H9 (cell line): ENCODE measurements around the gene LRRC7. TPM values are rescaled to one million over a fixed set of nuclear protein-coding genes. Genes with fewer than 3 reads are reported as not detected.

Experiments used
- DNase-seq: peaks from one replicate; pipeline ENCODE4 v3.0.0-alpha.2; 2017
- H2AFZ ChIP-seq: one replicate; pipeline ENCODE4 v1.6.1; 2013; ENCODE audit warnings: mild to moderate bottlenecking, low read length, control low read depth, moderate library complexity
- H2AK5ac ChIP-seq: 2 replicates; pipeline ENCODE4 v1.6.1; 2013; ENCODE audit warnings: low read length, control low read depth, mixed read lengths; ENCODE audit not compliant: insufficient read length
- H2BK120ac ChIP-seq: one replicate; pipeline ENCODE4 v1.6.1; 2013; ENCODE audit warnings: low read depth, mild to moderate bottlenecking, low read length, control low read depth, inconsistent platforms; ENCODE audit not compliant: poor library complexity, severe bottlenecking
- H2BK12ac ChIP-seq: 2 replicates; pipeline ENCODE4 v1.6.1; 2013; ENCODE audit warnings: low read length, control low read depth, mixed read lengths, low read depth; ENCODE audit not compliant: insufficient read length
- H2BK15ac ChIP-seq: 2 replicates; pipeline ENCODE4 v1.6.1; 2013; ENCODE audit warnings: low read depth, low read length, control low read depth
- H2BK20ac ChIP-seq: one replicate; pipeline ENCODE4 v1.6.1; 2013; ENCODE audit warnings: low read depth, mild to moderate bottlenecking, low read length, control low read depth, inconsistent platforms; ENCODE audit not compliant: poor library complexity, severe bottlenecking
- H2BK5ac ChIP-seq: 2 replicates; pipeline ENCODE4 v1.6.1; 2013; ENCODE audit warnings: low read length, control low read depth, mixed read lengths; ENCODE audit not compliant: insufficient read length
- H3K14ac ChIP-seq: 2 replicates; pipeline ENCODE4 v1.6.1; 2013; ENCODE audit warnings: low read length, control low read depth; ENCODE audit not compliant: insufficient read depth
- H3K18ac ChIP-seq: 2 replicates; pipeline ENCODE4 v1.6.1; 2013; ENCODE audit warnings: low read depth, mild to moderate bottlenecking, mixed read lengths, low read length, control low read depth; ENCODE audit not compliant: insufficient read length
- H3K23ac ChIP-seq: 2 replicates; pipeline ENCODE4 v1.6.1; 2013; ENCODE audit warnings: low read length, control low read depth, mixed read lengths, low read depth; ENCODE audit not compliant: insufficient read length
- H3K23me2 ChIP-seq: 2 replicates; pipeline ENCODE4 v1.6.1; 2013; ENCODE audit warnings: low read depth, mild to moderate bottlenecking, mixed read lengths, low read length, control low read depth; ENCODE audit not compliant: insufficient read length, poor library complexity, severe bottlenecking
- H3K27ac ChIP-seq: 2 replicates; pipeline ENCODE4 v1.5.1; 2013; ENCODE audit warnings: low read length, control low read depth, mixed read lengths, low read depth; ENCODE audit not compliant: insufficient read length
- H3K27me3 ChIP-seq: 2 replicates; pipeline ENCODE4 v1.6.1; 2013; ENCODE audit warnings: low read length, control low read depth, inconsistent platforms; ENCODE audit not compliant: insufficient read depth
- H3K4ac ChIP-seq: 2 replicates; pipeline ENCODE4 v1.6.1; 2013; ENCODE audit warnings: low read depth, mild to moderate bottlenecking, control low read depth, inconsistent platforms, low read length, moderate library complexity
- H3K4me1 ChIP-seq: 2 replicates; pipeline ENCODE4 v1.6.1; 2013; ENCODE audit warnings: low read length, control low read depth, inconsistent platforms; ENCODE audit not compliant: insufficient read depth
- H3K4me2 ChIP-seq: 2 replicates; pipeline ENCODE4 v1.6.1; 2013; ENCODE audit warnings: low read length, control low read depth, mixed read lengths; ENCODE audit not compliant: insufficient read length, insufficient read depth
- H3K56ac ChIP-seq: 2 replicates; pipeline ENCODE4 v1.6.1; 2013; ENCODE audit warnings: low read depth, mild to moderate bottlenecking, mixed read lengths, low read length, control low read depth; ENCODE audit not compliant: insufficient read length
- H3K79me1 ChIP-seq: 2 replicates; pipeline ENCODE4 v1.6.1; 2013; ENCODE audit warnings: low read depth, mild to moderate bottlenecking, moderate library complexity, low read length, control low read depth, inconsistent platforms; ENCODE audit not compliant: insufficient read depth, poor library complexity, severe bottlenecking
- H3K79me2 ChIP-seq: 2 replicates; pipeline ENCODE4 v1.6.1; 2013; ENCODE audit warnings: low read length, control low read depth, inconsistent platforms; ENCODE audit not compliant: insufficient read depth
- H3K9ac ChIP-seq: 2 replicates; pipeline ENCODE4 v1.6.1; 2013; ENCODE audit warnings: low read length, control low read depth, mixed read lengths; ENCODE audit not compliant: insufficient read length; ENCODE audit errors: extremely low read depth
- H3K9me3 ChIP-seq: one replicate; pipeline ENCODE4 v1.6.1; 2013; ENCODE audit warnings: low read depth, low read length, inconsistent platforms; ENCODE audit not compliant: control insufficient read depth
- H3T11ph ChIP-seq: one replicate; pipeline ENCODE4 v1.6.1; 2013; ENCODE audit warnings: mild to moderate bottlenecking, low read length, control low read depth, inconsistent platforms
- H4K20me1 ChIP-seq: one replicate; pipeline ENCODE4 v1.6.1; 2013; ENCODE audit not compliant: control insufficient read depth, insufficient read length, insufficient read depth
- H4K5ac ChIP-seq: 2 replicates; pipeline ENCODE4 v1.6.1; 2013; ENCODE audit warnings: low read depth, mild to moderate bottlenecking, mixed read lengths, low read length, control low read depth; ENCODE audit not compliant: insufficient read length
- H4K8ac ChIP-seq: replicated peaks from 2 replicates; pipeline ENCODE4 v1.6.1; 2013; ENCODE audit warnings: low read length, control low read depth, mixed read lengths, low read depth; ENCODE audit not compliant: insufficient read length
- H4K91ac ChIP-seq: 2 replicates; pipeline ENCODE4 v1.6.1; 2013; ENCODE audit warnings: low read depth, mild to moderate bottlenecking, moderate library complexity, mixed read lengths, low read length, control low read depth; ENCODE audit not compliant: insufficient read length
- H3K27ac Mint-ChIP-seq, 3 experiments: 2 replicates in 2 of 3; 3 replicates in 1 of 3; pipeline ENCODE4 v1.8.0; 2020 to 2021; ENCODE audit warnings: mixed read lengths in 3 of 3, mild to moderate bottlenecking in 1 of 3, moderate library complexity in 1 of 3
- H3K27me3 Mint-ChIP-seq: 2 replicates; pipeline ENCODE4 v1.8.0; 2021; ENCODE audit warnings: low read depth, mild to moderate bottlenecking, moderate library complexity, mixed read lengths
- H3K36me3 Mint-ChIP-seq, 3 experiments: 2 replicates in 2 of 3; 3 replicates in 1 of 3; pipeline ENCODE4 v1.8.0; 2020 to 2021; ENCODE audit warnings: low read depth in 3 of 3, mixed read lengths in 3 of 3; ENCODE audit not compliant: insufficient read depth in 1 of 3
- H3K4me1 Mint-ChIP-seq, 2 experiments: 2 replicates each; pipeline ENCODE4 v1.8.0; 2020; ENCODE audit warnings: mixed read lengths in 2 of 2
- H3K4me3 Mint-ChIP-seq, 2 experiments: 2 replicates in 1 of 2; 3 replicates in 1 of 2; pipeline ENCODE4 v1.8.0; 2020 to 2021; ENCODE audit warnings: mild to moderate bottlenecking in 2 of 2, mixed read lengths in 2 of 2, moderate library complexity in 1 of 2
- H3K9me3 Mint-ChIP-seq, 2 experiments: 2 replicates in 1 of 2; 3 replicates in 1 of 2; pipeline ENCODE4 v1.8.0; 2020; ENCODE audit warnings: mild to moderate bottlenecking in 2 of 2, mixed read lengths in 2 of 2, moderate library complexity in 1 of 2
- total RNA-seq: library from RNA; stranded (reverse); gene quantifications from 2 replicates; pipeline ENCODE4 v1.2.1, GENCODE V29; 2021
- TF ChIP-seq, protein P1 (sequence below): fragments of 200-600 bp; sonication (generic); conservative IDR thresholded peaks from 3 replicates; pipeline ENCODE4 v1.8.0; 2021; ENCODE audit warnings: antibody characterized with exemption, mild to moderate bottlenecking

The LRRC7 gene
- total RNA-seq, 1 experiment from 2014 or later = not detected

DNA sequence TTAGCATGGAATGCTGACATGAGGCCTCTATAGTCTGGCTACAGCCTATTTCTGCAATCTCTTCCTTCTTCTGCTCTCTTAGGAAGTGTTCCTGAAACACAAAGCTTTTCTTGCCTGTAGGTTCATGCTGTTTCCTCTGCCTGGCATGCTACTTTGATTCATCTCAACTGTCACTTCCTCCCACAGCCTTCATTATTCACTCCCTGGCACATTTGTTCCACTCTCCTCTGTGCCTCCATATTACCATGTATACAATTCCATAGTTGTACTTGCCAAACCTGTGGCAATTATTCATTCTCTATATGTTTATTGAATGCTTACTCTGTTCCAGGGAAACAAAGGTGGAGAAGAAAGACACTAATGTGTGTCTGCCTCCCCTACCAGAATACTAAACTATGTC, 210.2 kb downstream of the LRRC7 start:
- no peaks in the 10 kb centered on the region for H3K27me3 Mint-ChIP-seq
- no peak overlapping the region for H3K27ac ChIP-seq
- no peak overlapping the region for H3K27ac Mint-ChIP-seq
- H3K23ac ChIP-seq = no peak overlapping the region
- no peak overlapping the region for H2BK12ac ChIP-seq
- H3K4me1 Mint-ChIP-seq = no peaks in the 10 kb centered on the region
- H3K27me3 ChIP-seq = no peaks in the 10 kb centered on the region
- no peak overlapping the region for H2BK15ac ChIP-seq
- TF ChIP-seq, protein P1, sequence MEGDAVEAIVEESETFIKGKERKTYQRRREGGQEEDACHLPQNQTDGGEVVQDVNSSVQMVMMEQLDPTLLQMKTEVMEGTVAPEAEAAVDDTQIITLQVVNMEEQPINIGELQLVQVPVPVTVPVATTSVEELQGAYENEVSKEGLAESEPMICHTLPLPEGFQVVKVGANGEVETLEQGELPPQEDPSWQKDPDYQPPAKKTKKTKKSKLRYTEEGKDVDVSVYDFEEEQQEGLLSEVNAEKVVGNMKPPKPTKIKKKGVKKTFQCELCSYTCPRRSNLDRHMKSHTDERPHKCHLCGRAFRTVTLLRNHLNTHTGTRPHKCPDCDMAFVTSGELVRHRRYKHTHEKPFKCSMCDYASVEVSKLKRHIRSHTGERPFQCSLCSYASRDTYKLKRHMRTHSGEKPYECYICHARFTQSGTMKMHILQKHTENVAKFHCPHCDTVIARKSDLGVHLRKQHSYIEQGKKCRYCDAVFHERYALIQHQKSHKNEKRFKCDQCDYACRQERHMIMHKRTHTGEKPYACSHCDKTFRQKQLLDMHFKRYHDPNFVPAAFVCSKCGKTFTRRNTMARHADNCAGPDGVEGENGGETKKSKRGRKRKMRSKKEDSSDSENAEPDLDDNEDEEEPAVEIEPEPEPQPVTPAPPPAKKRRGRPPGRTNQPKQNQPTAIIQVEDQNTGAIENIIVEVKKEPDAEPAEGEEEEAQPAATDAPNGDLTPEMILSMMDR = no peak
- no peak overlapping the region for H2AK5ac ChIP-seq
- H4K91ac ChIP-seq = no peak overlapping the region
- H2BK5ac ChIP-seq = no peak overlapping the region
- no peaks in the 10 kb centered on the region for H3K9me3 Mint-ChIP-seq
- H3T11ph ChIP-seq = no peak overlapping the region
- no peaks in the 10 kb centered on the region for H3K9me3 ChIP-seq
- H3K56ac ChIP-seq = no peak overlapping the region
- no peak overlapping the region for H2BK120ac ChIP-seq
- no peak overlapping the region for H3K18ac ChIP-seq
- H3K14ac ChIP-seq = no peak overlapping the region
- no peak overlapping the region for H2AFZ ChIP-seq
- H4K8ac ChIP-seq = no peak overlapping the region
- no peaks in the 10 kb centered on the region for H3K79me1 ChIP-seq
- H3K9ac ChIP-seq = no peak overlapping the region
- H3K4me2 ChIP-seq = no peak overlapping the region
- H3K4me1 ChIP-seq = no peaks in the 10 kb centered on the region
- H3K79me2 ChIP-seq = no peaks in the 10 kb centered on the region
- H4K5ac ChIP-seq = no peak overlapping the region
- no peaks in the 10 kb centered on the region for H4K20me1 ChIP-seq
- no peak overlapping the region for H2BK20ac ChIP-seq
- H3K23me2 ChIP-seq = no peaks in the 10 kb centered on the region
- no peak overlapping the region for H3K4ac ChIP-seq
- no peak for DNase-seq
- H3K36me3 Mint-ChIP-seq = no peaks in the 10 kb centered on the region
- no peak overlapping the region for H3K4me3 Mint-ChIP-seq
